Neural crest cell (in vitro differentiated cells): Measurements from ENCODE around the gene CATSPERD. TPM values are rescaled to one million over a fixed set of nuclear protein-coding genes. Genes with fewer than 3 reads are reported as not detected.

Source experiments
- DNase-seq: peaks from one replicate; pipeline ENCODE4 v3.0.0; 2021; ENCODE audit warnings: low read depth, mixed read lengths, low spot score
- H3K27ac Mint-ChIP-seq: one replicate; pipeline ENCODE4 v1.8.0; 2021; ENCODE audit warnings: mild to moderate bottlenecking, mixed read lengths; ENCODE audit not compliant: unreplicated experiment
- H3K27me3 Mint-ChIP-seq: 2 replicates; pipeline ENCODE4 v1.8.0; 2021; ENCODE audit warnings: low read depth, mild to moderate bottlenecking, mixed read lengths
- H3K36me3 Mint-ChIP-seq: 2 replicates; pipeline ENCODE4 v1.8.0; 2021; ENCODE audit warnings: low read depth, mild to moderate bottlenecking, mixed read lengths
- H3K4me1 Mint-ChIP-seq: 2 replicates; pipeline ENCODE4 v1.8.0; 2021; ENCODE audit warnings: mixed read lengths
- H3K4me3 Mint-ChIP-seq: one replicate; pipeline ENCODE4 v1.8.0; 2021; ENCODE audit warnings: mild to moderate bottlenecking, mixed read lengths
- H3K9me3 Mint-ChIP-seq: 2 replicates; pipeline ENCODE4 v1.8.0; 2021; ENCODE audit warnings: mixed read lengths
- total RNA-seq: library from RNA; stranded (reverse); gene quantifications from 2 replicates; pipeline ENCODE4 v1.2.1, GENCODE V29; 2021
- TF ChIP-seq, protein P1 (sequence below): fragments of 200-600 bp; sonication (generic); conservative IDR thresholded peaks from 2 replicates; pipeline ENCODE4 v1.5.0; 2021; ENCODE audit warnings: antibody characterized with exemption, mild to moderate bottlenecking

The CATSPERD gene
- total RNA-seq, 1 donor from 2014 or later: not detected

DNA sequence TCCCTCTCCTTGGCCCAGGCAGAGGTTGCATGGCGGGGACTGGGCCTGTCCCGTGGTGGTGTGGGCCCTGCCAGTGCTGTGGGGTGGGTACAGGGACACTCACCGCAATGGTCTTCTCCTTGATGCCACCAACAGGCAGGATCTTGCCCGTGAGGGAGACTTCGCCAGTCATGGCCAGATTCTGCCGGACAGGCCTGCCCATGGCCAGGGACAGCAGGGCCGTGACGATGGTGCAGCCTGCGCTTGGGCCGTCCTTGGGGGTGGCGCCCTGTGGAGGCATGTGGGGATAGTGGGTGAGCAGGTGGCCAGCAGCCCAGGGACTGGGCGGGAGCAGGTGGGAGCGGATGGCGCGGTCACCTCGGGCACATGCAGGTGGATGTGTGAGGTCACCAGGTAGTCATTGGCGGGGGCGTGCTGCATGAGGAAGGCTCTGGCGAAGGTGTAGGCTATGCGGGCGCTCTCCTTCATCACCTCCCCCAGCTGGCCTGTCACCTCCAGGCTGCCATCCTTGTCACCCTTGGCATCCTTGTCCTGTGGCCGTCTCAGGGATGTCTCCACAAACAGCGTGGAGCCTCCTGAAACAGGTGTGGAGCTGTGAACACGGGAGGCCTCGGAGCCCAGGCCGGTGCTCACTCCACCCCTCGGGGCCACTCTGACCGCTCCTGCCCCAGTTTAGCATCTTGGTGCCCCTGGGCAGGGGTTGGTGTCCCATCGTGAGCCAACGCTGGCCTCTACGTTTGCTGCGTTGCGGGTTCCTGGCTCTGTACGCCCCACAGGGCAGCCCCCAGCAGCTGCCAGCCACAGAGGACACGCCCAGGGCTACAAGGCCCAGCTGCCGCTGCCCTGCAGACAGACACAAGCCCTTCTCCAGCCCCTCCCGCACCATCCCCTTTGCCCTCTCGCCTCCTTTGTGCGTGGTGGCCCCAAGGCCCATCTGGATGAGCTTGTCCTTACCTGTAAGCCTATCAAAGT lies 27.0 kb upstream of the CATSPERD start:
- Mint-ChIP-seq H3K9me3 (peaks cover 2% of the 10 kb centered on the region), H3K4me1 (peaks cover 22% of the 10 kb centered on the region), H3K36me3 (peaks cover 18% of the 10 kb centered on the region), H3K27me3 (peaks cover 25% of the 10 kb centered on the region), H3K4me3 (peak overlapping the region; percentile 99), H3K27ac (no peak overlapping the region)
- no peak for DNase-seq
- TF ChIP-seq, protein P1, sequence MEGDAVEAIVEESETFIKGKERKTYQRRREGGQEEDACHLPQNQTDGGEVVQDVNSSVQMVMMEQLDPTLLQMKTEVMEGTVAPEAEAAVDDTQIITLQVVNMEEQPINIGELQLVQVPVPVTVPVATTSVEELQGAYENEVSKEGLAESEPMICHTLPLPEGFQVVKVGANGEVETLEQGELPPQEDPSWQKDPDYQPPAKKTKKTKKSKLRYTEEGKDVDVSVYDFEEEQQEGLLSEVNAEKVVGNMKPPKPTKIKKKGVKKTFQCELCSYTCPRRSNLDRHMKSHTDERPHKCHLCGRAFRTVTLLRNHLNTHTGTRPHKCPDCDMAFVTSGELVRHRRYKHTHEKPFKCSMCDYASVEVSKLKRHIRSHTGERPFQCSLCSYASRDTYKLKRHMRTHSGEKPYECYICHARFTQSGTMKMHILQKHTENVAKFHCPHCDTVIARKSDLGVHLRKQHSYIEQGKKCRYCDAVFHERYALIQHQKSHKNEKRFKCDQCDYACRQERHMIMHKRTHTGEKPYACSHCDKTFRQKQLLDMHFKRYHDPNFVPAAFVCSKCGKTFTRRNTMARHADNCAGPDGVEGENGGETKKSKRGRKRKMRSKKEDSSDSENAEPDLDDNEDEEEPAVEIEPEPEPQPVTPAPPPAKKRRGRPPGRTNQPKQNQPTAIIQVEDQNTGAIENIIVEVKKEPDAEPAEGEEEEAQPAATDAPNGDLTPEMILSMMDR: no peak

DNA sequence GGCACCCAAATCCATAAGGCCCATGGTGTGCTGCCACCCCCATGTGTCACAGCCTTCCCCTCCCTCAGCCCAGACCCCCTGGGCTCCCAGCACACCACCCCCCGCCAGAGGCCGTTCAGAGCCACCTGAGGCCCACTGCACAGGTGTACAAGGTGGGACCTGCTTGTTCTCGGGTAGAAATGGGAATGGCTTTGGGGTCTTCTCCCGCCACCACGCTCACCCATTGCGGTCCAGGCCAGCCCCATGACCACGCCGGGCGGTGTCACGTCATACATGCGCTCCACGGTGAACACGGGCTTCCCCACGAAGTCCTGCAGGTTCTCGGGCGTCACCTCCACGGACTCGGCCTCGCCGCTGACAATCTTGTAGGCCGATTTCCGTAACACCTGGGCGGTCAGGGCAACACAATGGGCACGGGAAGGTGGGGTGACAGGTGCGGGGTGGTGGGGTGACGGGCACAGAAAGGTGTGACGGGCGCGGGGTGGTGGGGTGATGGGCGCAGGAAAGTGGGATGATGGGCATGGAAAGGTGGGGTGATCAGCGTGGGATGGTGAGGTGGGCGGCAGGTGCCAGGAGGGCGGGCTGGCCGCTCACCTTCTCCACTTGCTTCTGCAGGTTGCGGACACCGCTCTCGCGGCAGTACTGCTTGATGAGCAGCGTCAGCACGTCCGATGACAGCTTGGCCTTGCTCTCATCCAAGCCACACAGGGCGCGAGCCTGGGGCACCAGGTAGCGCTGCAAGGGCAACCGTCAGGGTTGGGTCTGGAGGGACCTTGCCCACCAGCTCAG lies 26.1 kb upstream of the CATSPERD start:
- DNase-seq: no peak

DNA sequence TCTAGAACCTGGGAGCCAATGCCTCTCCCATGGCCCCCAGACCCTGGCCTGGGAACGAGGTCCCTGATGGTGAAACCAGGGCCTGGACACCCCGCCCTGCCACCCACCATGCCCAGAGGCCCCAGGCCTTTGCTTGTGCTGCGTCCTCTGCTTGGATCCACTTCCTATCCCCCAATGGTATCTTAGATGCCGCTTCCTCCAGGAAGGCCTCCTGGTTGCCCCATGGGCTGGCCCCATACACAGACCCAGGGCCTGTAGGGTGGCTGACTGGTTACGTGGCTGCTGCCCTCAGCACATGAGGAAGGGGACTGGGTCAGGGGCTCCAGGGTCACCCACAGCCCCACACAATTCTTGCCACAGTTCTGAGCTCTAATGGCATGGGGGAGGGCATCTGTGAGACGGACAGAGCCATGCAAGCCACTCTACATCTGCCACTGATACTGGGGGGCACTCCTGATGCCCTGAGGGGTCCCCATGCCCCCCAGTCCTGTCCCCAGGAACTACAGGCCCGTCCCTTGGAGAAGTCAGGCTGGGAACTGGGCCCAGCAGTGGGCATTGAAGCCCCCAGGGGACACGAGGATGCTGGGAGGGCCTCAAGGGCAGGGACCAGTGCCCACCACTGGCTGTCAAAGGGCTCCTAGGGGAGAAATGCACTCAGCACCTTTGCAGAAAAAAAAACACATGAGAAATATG lies 25.3 kb upstream of the CATSPERD start:
- Mint-ChIP-seq H3K4me3 (peak overlapping the region; percentile 81), H3K36me3 (peaks cover 18% of the 10 kb centered on the region)
- TF ChIP-seq, protein P1: no peak

More for the DNA sequence above, 26.1 kb upstream of the CATSPERD start:
- H3K4me3 Mint-ChIP-seq: peak overlapping the region; percentile 99
- H3K36me3 Mint-ChIP-seq: peaks cover 18% of the 10 kb centered on the region
- H3K27ac Mint-ChIP-seq: no peak overlapping the region
- TF ChIP-seq, protein P1: no peak
- H3K9me3 Mint-ChIP-seq: peaks cover 2% of the 10 kb centered on the region
- peaks cover 24% of the 10 kb centered on the region for H3K27me3 Mint-ChIP-seq
- peaks cover 18% of the 10 kb centered on the region for H3K4me1 Mint-ChIP-seq

DNA sequence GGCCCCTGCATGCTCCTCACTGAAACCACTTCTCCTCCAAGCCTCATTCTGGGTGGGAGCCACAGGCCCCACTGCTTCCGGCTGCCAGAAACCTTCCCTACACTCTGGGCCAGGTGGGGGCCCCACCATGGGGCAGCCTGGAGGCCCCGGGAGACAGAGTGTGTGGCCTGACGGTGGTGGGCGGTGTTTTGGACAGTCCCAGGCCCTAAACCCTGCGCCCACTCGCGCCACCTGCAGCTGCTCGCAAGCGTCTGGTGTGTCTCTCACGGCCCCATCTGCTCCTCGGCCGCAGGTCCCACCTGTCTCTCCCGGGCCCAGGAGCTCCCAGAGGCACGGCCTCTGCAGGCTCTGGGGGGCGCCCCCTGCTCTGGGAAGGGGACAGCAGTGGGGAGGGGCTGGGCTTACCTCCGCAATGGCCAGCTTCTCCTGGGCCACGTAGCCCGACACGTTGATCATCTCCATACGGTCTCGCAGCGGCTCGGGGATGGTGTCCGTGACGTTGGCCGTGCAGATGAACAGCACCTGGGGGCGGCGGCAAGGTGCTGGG lies 24.7 kb upstream of the CATSPERD start:
- H3K4me3 Mint-ChIP-seq: peak overlapping the region; percentile 31
- TF ChIP-seq, protein P1: no peak
- DNase-seq: no peak
- peaks cover 14% of the 10 kb centered on the region for H3K27me3 Mint-ChIP-seq
- no peaks in the 10 kb centered on the region for H3K9me3 Mint-ChIP-seq
- H3K27ac Mint-ChIP-seq: no peak overlapping the region
- peaks cover 16% of the 10 kb centered on the region for H3K36me3 Mint-ChIP-seq
- H3K4me1 Mint-ChIP-seq: peaks cover 9% of the 10 kb centered on the region

More for the DNA sequence above, 25.3 kb upstream of the CATSPERD start:
- no peaks in the 10 kb centered on the region for H3K9me3 Mint-ChIP-seq
- DNase-seq: no peak
- H3K27me3 Mint-ChIP-seq: peaks cover 20% of the 10 kb centered on the region
- no peak overlapping the region for H3K27ac Mint-ChIP-seq
- H3K4me1 Mint-ChIP-seq: peaks cover 13% of the 10 kb centered on the region
